ENCODE results near the gene CIP2A. TPM values are rescaled to one million over a fixed set of nuclear protein-coding genes. Genes with fewer than 3 reads are reported as not detected.
A peak's percentile ranks its signal among the peaks of the same experiment; 100 is the strongest.

The CIP2A gene
- total RNA-seq, 1 donor from 2014 or later = 45.6 TPM

- intact Hi-C loops (cut with micrococcal nuclease) = loop anchor here (1.0 kb wide), 1 partner anchor 11 kb away; the partner anchor contains the start of genes CIP2A and DZIP3
- H3K4me3 Mint-ChIP-seq (ENCODE audit: low read depth) = no peak overlapping the region
- H3K36me3 Mint-ChIP-seq (ENCODE audit: low read depth) = peaks cover 15% of the 10 kb centered on the region
- no peaks in the 10 kb centered on the region for H3K27me3 Mint-ChIP-seq (ENCODE audit: low read depth)
- peaks cover 18% of the 10 kb centered on the region for H3K9me3 Mint-ChIP-seq
- DNase-seq (ENCODE audit: low spot score) = no peak
- H3K4me1 Mint-ChIP-seq (ENCODE audit: low read depth) = peaks cover 64% of the 10 kb centered on the region
- H3K27ac Mint-ChIP-seq = no peak overlapping the region
Observed at GRCh38 chr3:108599677-108600409, 10.6 kb upstream of the CIP2A start.

- H3K27me3 Mint-ChIP-seq (ENCODE audit: low read depth) = no peaks in the 10 kb centered on the region
- H3K9me3 Mint-ChIP-seq = peaks cover 18% of the 10 kb centered on the region
- H3K4me3 Mint-ChIP-seq (ENCODE audit: low read depth) = no peak overlapping the region
- DNase-seq (ENCODE audit: low spot score) = no peak
- intact Hi-C loops (cut with micrococcal nuclease) = no loop called here
- peaks cover 53% of the 10 kb centered on the region for H3K4me1 Mint-ChIP-seq (ENCODE audit: low read depth)
- H3K27ac Mint-ChIP-seq = no peak overlapping the region
- H3K36me3 Mint-ChIP-seq (ENCODE audit: low read depth) = peaks cover 15% of the 10 kb centered on the region
Observed at GRCh38 chr3:108598375-108598774, 9.1 kb upstream of the CIP2A start.

DNA sequence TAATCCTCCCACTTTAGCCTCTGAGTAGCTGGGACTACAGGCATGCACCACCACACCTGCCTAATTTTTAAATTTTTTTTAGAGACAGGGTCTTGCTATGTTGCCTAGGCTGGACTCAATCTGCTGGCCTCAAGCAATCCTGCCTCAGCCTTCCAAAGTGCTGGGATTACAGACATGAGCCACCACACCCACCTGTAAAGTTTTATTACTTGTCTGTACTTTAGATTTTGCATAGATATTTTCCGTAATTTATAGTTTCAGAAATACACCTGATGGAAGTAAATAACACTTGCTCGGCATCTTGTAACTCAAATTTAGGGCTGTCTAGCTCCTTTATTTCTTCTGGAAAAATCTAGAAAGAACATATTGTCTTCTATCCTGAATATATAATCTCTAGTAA, 6.1 kb upstream of the CIP2A start:
- Mint-ChIP-seq H3K27me3 (ENCODE audit: low read depth) (no peaks in the 10 kb centered on the region), H3K4me1 (ENCODE audit: low read depth) (peaks cover 42% of the 10 kb centered on the region), H3K36me3 (ENCODE audit: low read depth) (peaks cover 4% of the 10 kb centered on the region), H3K27ac (no peak overlapping the region), H3K9me3 (no peaks in the 10 kb centered on the region), H3K4me3 (ENCODE audit: low read depth) (no peak overlapping the region)
- no peak for DNase-seq (ENCODE audit: low spot score)
- intact Hi-C loops (cut with micrococcal nuclease) = no loop called here

DNA sequence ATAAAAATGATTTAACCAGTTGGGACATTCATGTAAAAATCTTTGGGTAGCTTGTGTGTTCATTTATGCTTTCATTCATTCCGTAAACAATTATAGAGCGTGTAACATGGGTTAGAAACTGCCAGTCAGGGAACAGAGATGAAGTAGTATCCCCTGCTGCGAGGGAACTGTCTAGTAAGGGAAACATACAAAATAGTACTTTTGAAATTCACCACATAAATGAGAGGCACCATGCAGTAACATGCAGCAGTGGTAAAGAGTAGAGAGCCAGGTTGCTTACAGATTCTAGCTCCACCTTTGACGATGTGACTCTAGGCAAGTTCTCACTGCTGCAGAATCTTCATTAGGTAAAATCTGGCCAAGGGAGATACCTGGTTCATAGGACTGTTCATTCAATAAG, 1.2 kb upstream of the CIP2A start:
- H3K9me3 Mint-ChIP-seq = no peaks in the 10 kb centered on the region
- peak overlapping the region; percentile 99 for H3K27ac Mint-ChIP-seq
- no peaks in the 10 kb centered on the region for H3K27me3 Mint-ChIP-seq (ENCODE audit: low read depth)
- peaks cover 15% of the 10 kb centered on the region for H3K36me3 Mint-ChIP-seq (ENCODE audit: low read depth)
- H3K4me1 Mint-ChIP-seq (ENCODE audit: low read depth) = peaks cover 37% of the 10 kb centered on the region
- intact Hi-C loops (cut with micrococcal nuclease) = no loop called here
- DNase-seq (ENCODE audit: low spot score) = no peak
- H3K4me3 Mint-ChIP-seq (ENCODE audit: low read depth) = peak overlapping the region; percentile 99

GRCh38 chr3:108589998-108590323, 723 bp upstream of the CIP2A start:
- peaks cover 42% of the 10 kb centered on the region for H3K4me1 Mint-ChIP-seq (ENCODE audit: low read depth)

GRCh38 chr3:108588601-108589000, 637 bp downstream of the CIP2A start:
- intact Hi-C loops (cut with micrococcal nuclease) = loop anchor here (1.0 to 10.0 kb wide), 9 partner anchors 8 to 498 kb away; partner anchors contain the start of genes CD47, HHLA2 and TRAT1
- Mint-ChIP-seq H3K27ac (peak overlapping the region; percentile 99), H3K4me1 (ENCODE audit: low read depth) (peaks cover 46% of the 10 kb centered on the region), H3K27me3 (ENCODE audit: low read depth) (no peaks in the 10 kb centered on the region), H3K36me3 (ENCODE audit: low read depth) (peaks cover 25% of the 10 kb centered on the region), H3K4me3 (ENCODE audit: low read depth) (peak overlapping the region; percentile 99), H3K9me3 (no peaks in the 10 kb centered on the region)
- DNase-seq (ENCODE audit: low spot score) = no peak

More at GRCh38 chr3:108589998-108590323, 723 bp upstream of the CIP2A start:
- Mint-ChIP-seq H3K27me3 (ENCODE audit: low read depth) (no peaks in the 10 kb centered on the region), H3K27ac (peak overlapping the region; percentile 99), H3K4me3 (ENCODE audit: low read depth) (peak overlapping the region; percentile 99), H3K36me3 (ENCODE audit: low read depth) (peaks cover 20% of the 10 kb centered on the region), H3K9me3 (no peaks in the 10 kb centered on the region)
- no peak for DNase-seq (ENCODE audit: low spot score)
- intact Hi-C loops (cut with micrococcal nuclease) = loop anchor here (1.0 to 10.0 kb wide), 11 partner anchors 9 to 499 kb away; partner anchors contain the start of genes CD47, HHLA2, IFT57 and TRAT1

DNA sequence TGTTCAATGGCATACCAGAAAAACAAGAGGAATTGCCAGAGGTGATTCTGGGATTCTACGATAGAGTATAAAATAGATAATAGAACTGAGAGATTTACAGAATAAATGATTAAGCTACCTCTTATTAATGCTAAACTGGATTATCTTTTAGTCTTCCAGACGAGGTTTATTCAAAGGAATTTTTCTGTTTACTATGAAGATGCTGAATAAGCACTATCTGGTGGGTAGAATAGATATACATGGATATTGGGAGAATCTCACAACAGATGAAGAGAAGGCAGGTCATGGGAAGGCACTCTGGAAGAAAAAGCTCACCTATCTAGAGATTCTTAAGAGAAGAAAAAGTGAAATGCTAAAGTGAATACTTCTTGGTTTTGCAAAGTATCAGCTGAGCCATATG, 11.2 kb downstream of the CIP2A start:
- Mint-ChIP-seq H3K9me3 (peaks cover 5% of the 10 kb centered on the region), H3K27ac (no peak overlapping the region), H3K4me1 (ENCODE audit: low read depth) (peaks cover 19% of the 10 kb centered on the region), H3K36me3 (ENCODE audit: low read depth) (peaks cover 78% of the 10 kb centered on the region), H3K4me3 (ENCODE audit: low read depth) (no peak overlapping the region), H3K27me3 (ENCODE audit: low read depth) (no peaks in the 10 kb centered on the region)
- intact Hi-C loops (cut with micrococcal nuclease) = no loop called here
- DNase-seq (ENCODE audit: low spot score) = no peak

DNA sequence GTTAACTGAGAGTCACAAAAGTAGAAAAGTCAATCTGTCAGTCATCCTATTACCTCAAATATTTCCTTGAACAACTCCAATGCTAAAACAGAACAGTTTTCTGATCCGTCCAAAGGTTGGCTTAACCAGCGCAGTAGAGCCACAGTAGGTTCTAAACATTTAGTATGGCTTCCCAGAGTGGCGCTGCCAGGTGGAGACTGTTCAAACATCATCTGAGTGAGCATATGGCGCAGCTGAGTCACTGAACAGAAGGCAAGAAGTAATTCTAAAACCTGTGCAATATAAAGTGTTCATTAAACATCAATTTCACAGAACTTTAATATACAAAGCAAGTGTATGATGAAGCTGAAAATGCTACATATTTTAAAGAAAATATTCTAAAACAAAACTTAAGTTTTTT, 19.9 kb downstream of the CIP2A start:
- DNase-seq (ENCODE audit: low spot score) = no peak
- intact Hi-C loops (cut with micrococcal nuclease) = no loop called here
- peaks cover 18% of the 10 kb centered on the region for H3K4me1 Mint-ChIP-seq (ENCODE audit: low read depth)
- no peak overlapping the region for H3K4me3 Mint-ChIP-seq (ENCODE audit: low read depth)
- no peaks in the 10 kb centered on the region for H3K27me3 Mint-ChIP-seq (ENCODE audit: low read depth)
- peaks cover 6% of the 10 kb centered on the region for H3K9me3 Mint-ChIP-seq
- peaks cover 72% of the 10 kb centered on the region for H3K36me3 Mint-ChIP-seq (ENCODE audit: low read depth)
- H3K27ac Mint-ChIP-seq = no peak overlapping the region

DNA sequence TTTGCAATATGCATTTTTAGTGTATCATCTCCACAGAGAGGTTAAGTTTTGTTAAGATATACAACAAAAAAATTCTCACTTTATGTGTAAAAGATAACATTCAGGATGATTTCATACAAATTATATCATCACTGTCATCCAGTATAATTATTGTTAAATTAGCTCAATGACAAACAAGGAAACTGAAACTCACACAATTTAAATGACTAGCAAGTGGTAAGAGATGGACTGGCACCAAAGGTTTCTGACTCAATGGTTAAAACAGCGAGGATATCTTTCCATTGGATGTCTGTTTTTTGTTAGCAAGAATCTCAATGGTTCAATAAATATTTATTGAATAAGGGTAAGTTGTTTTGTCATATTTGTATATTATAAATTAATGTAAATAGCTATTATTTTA, 22.6 kb downstream of the CIP2A start:
- peaks cover 24% of the 10 kb centered on the region for H3K4me1 Mint-ChIP-seq (ENCODE audit: low read depth)

DNA sequence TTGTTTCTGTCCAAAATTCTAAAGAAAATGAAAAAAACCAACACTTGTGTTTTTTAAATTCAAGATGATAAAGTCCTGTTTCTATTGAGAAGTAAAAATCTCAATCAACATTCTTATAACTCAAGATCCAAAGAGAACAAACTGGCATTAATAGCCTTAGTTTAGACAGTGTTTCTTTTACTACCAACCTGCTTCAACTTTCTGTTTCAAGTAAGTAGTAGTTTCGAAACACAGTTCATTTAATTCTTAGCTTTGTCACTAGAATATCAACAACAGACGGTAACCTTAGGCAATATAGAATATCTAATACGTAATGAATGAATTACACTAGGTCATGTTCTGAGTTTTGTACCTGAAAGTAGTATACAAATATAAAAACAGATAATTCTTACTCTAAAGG, 23.7 kb downstream of the CIP2A start:
- H3K4me1 Mint-ChIP-seq (ENCODE audit: low read depth) = peaks cover 24% of the 10 kb centered on the region
- DNase-seq (ENCODE audit: low spot score) = no peak
- H3K27me3 Mint-ChIP-seq (ENCODE audit: low read depth) = no peaks in the 10 kb centered on the region
- H3K9me3 Mint-ChIP-seq = no peaks in the 10 kb centered on the region
- H3K27ac Mint-ChIP-seq = no peak overlapping the region
- H3K36me3 Mint-ChIP-seq (ENCODE audit: low read depth) = peaks cover 68% of the 10 kb centered on the region
- no peak overlapping the region for H3K4me3 Mint-ChIP-seq (ENCODE audit: low read depth)
- intact Hi-C loops (cut with micrococcal nuclease) = no loop called here

More for the DNA sequence above, 22.6 kb downstream of the CIP2A start:
- H3K36me3 Mint-ChIP-seq (ENCODE audit: low read depth) = peaks cover 62% of the 10 kb centered on the region
- H3K27ac Mint-ChIP-seq = no peak overlapping the region
- no peak for DNase-seq (ENCODE audit: low spot score)
- no peak overlapping the region for H3K4me3 Mint-ChIP-seq (ENCODE audit: low read depth)
- H3K27me3 Mint-ChIP-seq (ENCODE audit: low read depth) = no peaks in the 10 kb centered on the region
- intact Hi-C loops (cut with micrococcal nuclease) = no loop called here
- no peaks in the 10 kb centered on the region for H3K9me3 Mint-ChIP-seq

DNA sequence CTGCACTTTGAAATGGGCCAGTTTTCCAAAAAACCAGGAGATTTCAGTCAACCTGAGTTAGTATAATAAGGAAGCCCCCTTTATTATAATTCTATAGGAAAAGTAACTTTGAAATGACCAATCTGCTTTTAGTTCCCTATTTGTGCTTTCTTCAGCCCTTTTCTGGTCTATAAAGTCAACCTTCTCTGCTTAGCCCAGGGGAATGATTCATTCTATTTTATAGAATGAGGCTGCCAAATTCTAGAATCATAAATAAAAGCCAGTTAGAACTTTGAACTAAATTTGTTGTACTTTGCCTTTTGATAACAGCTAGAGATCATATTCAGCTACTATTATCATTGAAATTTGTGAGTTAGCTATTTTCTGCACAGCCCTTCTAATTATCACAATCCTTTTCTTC, 24.7 kb downstream of the CIP2A start:
- intact Hi-C loops (cut with micrococcal nuclease) = no loop called here
- Mint-ChIP-seq H3K9me3 (no peaks in the 10 kb centered on the region), H3K27me3 (ENCODE audit: low read depth) (no peaks in the 10 kb centered on the region), H3K4me3 (ENCODE audit: low read depth) (no peak overlapping the region), H3K27ac (no peak overlapping the region), H3K4me1 (ENCODE audit: low read depth) (peaks cover 24% of the 10 kb centered on the region), H3K36me3 (ENCODE audit: low read depth) (peaks cover 64% of the 10 kb centered on the region)
- DNase-seq (ENCODE audit: low spot score) = no peak

DNA sequence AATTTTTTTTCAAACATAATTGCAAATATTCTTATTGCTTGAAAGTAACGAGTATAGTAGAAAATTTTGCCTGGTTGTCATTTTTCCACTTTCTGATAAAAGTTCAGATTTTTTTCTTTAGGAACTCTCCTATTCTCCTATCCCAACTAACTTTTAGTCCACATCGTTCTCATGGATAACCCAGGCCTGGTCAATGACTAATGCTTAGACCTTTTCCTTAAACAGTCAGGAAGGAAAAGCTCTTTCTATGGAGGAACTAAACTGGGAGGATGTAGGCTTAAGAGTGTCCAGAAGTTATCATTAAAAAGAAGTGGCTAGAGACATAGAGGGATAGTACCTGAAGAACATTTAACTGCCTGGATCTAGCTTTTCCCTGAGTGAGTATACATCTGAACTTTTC, 26.7 kb downstream of the CIP2A start:
- H3K4me1 Mint-ChIP-seq (ENCODE audit: low read depth) = peaks cover 24% of the 10 kb centered on the region

GRCh38 chr3:108555966-108556581, 33.2 kb downstream of the CIP2A start:
- H3K4me3 Mint-ChIP-seq (ENCODE audit: low read depth) = no peak overlapping the region
- H3K36me3 Mint-ChIP-seq (ENCODE audit: low read depth) = peaks cover 65% of the 10 kb centered on the region
- DNase-seq (ENCODE audit: low spot score) = no peak
- H3K27me3 Mint-ChIP-seq (ENCODE audit: low read depth) = no peaks in the 10 kb centered on the region
- H3K9me3 Mint-ChIP-seq = no peaks in the 10 kb centered on the region
- H3K4me1 Mint-ChIP-seq (ENCODE audit: low read depth) = peaks cover 12% of the 10 kb centered on the region
- intact Hi-C loops (cut with micrococcal nuclease) = loop anchor here (10.0 kb wide), 1 partner anchor 881 kb away; no protein-coding TSS in a partner anchor
- no peak overlapping the region for H3K27ac Mint-ChIP-seq

More for the DNA sequence above, 26.7 kb downstream of the CIP2A start:
- Mint-ChIP-seq H3K27ac (no peak overlapping the region), H3K36me3 (ENCODE audit: low read depth) (peaks cover 68% of the 10 kb centered on the region), H3K9me3 (no peaks in the 10 kb centered on the region), H3K4me3 (ENCODE audit: low read depth) (no peak overlapping the region), H3K27me3 (ENCODE audit: low read depth) (no peaks in the 10 kb centered on the region)
- no peak for DNase-seq (ENCODE audit: low spot score)
- intact Hi-C loops (cut with micrococcal nuclease) = no loop called here
